WI38 (cell line): Measurements from ENCODE around the gene PODNL1.

ENCODE experiments used
- H3K4me3 ChIP-seq: 2 replicates; pipeline ENCODE4 v1.5.1; 2011; ENCODE audit warnings: low read depth, mild to moderate bottlenecking, control low read depth, low read length
- TF ChIP-seq, protein P1 (sequence below): IDR thresholded peaks from 2 replicates; pipeline ENCODE4 v1.5.1; 2012; ENCODE audit warnings: low read depth, mild to moderate bottlenecking, control low read depth, low read length

PODNL1 gene

DNA sequence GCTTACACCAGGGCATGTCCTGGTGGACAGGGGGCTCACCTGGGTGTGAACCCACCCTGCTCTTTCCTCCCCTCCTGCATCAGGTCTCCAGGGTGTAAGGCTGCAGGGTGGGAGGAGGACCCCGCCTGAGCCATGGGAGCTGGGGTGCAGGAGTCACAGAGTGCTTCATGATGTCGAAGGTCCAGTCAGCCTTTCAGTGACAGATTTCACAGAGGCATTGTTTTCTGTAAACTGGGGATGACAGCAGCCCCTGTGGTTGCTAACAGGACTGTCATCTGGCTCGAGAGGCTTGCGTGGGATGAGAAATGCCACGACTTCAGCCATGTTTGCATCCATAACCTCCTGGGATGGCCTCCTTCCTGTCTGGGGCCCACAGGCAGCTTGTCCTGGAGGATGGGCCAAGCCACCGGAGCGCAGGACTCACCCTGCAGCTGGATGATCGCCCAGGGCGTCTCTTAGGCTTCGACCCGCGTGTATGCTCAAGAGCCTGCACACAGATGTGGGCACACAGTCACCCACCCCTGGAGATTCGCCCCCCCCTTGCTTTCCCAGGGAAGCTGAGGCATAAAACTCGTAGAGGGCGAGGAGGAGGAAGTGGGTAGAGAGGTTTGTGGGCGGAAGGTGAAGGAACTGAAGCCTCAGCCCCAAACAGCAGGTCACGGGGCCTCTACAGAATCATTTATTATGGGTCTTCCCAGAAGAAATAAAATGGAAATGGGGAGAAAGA, 56.4 kb downstream of the PODNL1 start:
- no peak overlapping the region for H3K4me3 ChIP-seq
- TF ChIP-seq, protein P1, sequence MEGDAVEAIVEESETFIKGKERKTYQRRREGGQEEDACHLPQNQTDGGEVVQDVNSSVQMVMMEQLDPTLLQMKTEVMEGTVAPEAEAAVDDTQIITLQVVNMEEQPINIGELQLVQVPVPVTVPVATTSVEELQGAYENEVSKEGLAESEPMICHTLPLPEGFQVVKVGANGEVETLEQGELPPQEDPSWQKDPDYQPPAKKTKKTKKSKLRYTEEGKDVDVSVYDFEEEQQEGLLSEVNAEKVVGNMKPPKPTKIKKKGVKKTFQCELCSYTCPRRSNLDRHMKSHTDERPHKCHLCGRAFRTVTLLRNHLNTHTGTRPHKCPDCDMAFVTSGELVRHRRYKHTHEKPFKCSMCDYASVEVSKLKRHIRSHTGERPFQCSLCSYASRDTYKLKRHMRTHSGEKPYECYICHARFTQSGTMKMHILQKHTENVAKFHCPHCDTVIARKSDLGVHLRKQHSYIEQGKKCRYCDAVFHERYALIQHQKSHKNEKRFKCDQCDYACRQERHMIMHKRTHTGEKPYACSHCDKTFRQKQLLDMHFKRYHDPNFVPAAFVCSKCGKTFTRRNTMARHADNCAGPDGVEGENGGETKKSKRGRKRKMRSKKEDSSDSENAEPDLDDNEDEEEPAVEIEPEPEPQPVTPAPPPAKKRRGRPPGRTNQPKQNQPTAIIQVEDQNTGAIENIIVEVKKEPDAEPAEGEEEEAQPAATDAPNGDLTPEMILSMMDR: no peak

DNA sequence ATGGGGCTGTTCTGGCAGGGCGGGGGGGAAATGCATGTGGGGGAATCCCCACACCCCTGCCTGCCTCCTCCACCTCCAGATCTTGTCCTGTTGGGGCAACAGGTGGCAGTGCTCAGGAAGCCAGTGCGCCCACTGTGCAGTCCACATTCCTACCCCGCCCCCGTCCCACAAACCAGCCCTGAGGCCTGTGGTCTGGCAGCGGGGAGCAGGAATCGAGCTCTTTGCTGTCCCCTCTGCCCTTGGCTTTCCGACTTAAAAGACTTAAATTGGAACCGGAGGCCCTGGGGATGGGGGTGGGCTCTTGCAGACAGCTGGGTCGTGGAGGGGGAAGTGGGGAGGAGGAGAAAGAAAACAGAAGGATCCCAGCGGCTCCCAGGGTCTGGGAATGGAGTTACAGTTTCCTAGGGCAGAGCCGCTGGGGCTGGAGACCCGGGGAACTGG, 56.9 kb downstream of the PODNL1 start:
- no peak overlapping the region for H3K4me3 ChIP-seq
- TF ChIP-seq, protein P1: no peak
